HuH-7.5 (cell line): ENCODE measurements around the gene KNOP1.
"Not testable (repeated sequence)": the region's sequence is repeated elsewhere in the genome, so short reads cannot be mapped to it uniquely, and the experiment has no call there.

Experiments used
- DNase-seq: peaks from one replicate; pipeline ENCODE4 v3.0.0; 2011; ENCODE audit warnings: low spot score

The KNOP1 gene

GRCh38 chr16:19683453-19684236 lies 34.4 kb downstream of the KNOP1 start:
- DNase-seq: no peak

- DNase-seq: no peak
Observed at GRCh38 chr16:19681637-19682036, 36.4 kb downstream of the KNOP1 start.

DNA sequence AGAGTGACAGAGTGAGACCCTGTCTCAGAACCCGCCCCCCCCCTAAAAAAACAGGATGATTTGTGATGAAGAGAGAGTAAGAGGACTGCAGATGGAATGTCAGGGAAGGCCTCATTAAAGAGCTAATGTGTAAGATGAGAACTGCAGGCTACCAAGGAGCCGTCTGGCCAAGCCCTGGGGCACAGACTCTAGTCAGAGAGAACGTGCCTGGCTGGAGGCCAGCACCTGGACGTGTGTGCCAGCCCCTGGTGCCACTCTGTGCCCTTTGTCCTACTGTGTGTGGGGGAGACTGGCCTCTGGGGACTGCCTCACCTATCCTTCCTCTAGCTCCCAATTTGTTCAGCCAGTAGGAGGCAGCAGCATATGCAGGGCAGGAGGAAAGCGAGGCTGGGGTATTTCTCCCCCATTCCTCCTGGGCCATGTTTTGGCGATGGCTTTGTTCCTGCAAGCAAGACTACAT lies 37.1 kb downstream of the KNOP1 start:
- no peak for DNase-seq

GRCh38 chr16:19679281-19679680 lies 38.7 kb downstream of the KNOP1 start:
- DNase-seq: not testable (repeated sequence)

- no peak for DNase-seq
Observed at GRCh38 chr16:19678804-19679203, 39.2 kb downstream of the KNOP1 start.

DNA sequence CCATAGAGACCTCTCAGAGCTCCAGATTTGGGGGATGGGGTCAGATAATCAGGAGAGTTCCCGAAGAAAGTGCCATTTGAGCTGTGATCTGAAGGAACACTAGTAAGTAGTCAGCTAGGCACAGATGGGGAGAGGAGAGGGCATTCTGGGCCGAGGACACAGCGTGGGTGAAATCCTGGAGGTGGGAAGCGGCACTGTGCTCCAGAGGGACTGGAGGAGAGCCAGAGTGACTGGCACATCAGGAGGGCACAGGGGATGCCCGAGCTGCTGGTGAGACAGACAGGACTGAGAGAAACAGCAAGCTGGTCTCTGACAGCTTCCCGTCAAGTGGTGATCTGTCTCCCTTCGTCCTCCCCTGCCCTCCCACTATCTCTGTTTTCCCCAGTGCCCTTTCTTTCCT lies 40.6 kb downstream of the KNOP1 start:
- no peak for DNase-seq

DNA sequence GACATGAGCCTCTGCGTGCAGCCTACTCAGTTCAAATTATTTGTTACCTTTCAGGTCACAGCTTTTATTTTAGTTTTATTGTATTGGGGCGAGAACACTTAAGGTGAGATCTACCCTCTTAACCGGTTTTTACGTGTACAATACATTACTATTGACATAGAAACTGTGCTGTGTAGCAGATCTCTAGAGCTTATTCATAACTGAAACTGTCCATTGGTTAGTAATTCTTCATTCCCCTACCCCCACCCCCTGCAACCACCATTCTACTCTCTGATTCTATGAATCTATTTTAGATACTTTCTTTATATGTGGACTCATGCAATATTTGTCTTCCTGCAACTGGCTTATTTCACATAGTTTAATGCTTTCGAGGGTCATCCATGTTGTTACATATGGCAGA lies 43.5 kb downstream of the KNOP1 start:
- no peak for DNase-seq

DNA sequence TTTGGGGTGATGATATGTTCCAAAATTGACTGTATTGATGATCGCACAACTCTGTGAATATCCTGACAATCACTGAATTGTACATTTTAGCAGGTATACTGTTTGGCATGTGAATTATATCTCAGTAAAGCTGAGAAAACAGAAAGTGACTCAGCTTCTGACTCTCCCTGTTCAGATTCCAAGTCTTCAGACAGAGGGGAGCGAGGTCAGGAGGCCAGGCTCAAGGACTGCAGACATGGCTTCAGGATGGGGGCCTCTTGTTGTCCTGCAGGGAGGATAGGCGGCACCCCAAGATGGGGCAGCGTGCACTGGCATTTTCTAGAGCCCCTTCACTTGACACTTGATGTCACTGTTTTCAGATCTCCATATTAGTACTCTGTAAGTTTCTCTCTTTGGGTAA lies 45.6 kb downstream of the KNOP1 start:
- no peak for DNase-seq

DNA sequence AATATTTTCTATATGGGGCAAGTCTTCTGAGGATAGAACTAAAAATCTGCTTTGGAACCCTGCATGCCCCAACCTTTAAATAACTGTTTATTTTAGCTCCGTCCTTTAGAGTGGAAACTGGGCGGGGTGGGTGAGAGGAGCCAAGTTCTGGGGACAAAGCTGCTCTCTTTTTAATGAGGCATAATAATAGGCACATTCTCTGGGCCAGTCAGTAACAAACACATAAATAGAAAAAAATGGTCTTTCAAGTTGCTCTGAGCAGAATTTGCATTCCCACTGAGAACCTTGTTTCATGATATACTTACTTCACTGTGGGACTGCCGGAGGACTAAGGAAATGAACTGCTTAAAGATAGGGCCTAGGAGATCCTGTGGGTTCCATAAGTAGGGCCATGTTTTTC lies 51.5 kb downstream of the KNOP1 start:
- no peak for DNase-seq

GRCh38 chr16:19665313-19665712 lies 52.7 kb downstream of the KNOP1 start:
- not testable (repeated sequence) for DNase-seq

- no peak for DNase-seq
Observed at GRCh38 chr16:19664166-19664565, 53.9 kb downstream of the KNOP1 start.

- DNase-seq: no peak
Observed at GRCh38 chr16:19662351-19662750, 55.7 kb downstream of the KNOP1 start.

DNA sequence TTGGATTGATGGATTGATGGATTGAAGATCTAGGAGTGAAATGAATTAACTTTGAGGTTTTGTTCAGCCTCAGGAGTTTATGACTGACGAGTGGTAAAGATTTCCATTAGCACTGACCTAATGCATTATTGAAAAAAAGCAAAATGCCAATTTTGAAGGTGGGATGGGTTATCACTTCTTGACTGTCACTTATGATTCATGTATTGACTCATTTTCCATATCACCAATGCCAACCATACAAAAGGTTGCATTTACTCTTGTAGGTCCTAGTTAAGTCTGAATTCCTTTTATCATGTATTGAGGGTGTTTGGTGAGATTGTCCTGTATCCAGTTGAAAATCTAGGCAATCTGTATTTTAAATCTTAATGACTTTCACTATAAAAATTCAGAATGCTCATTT lies 57.6 kb downstream of the KNOP1 start:
- no peak for DNase-seq

DNA sequence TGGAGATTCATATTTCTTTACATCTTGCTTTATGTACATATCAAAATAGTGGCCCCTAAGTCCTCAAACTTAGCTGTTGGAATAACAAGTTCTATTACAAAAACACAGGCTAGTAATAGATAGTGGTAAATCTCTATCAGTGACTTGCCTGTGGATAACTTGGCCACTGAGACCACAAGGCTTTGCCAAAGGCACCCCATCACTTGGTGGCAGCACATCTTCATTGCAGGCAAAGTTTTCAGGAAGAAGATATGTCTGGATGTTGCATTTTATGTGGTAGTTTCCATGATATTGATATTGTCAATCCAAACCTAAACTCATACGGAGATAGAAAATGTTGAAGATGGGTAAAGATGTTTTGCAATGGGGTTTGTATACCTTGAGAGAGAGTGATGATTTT lies 58.5 kb downstream of the KNOP1 start:
- no peak for DNase-seq

DNA sequence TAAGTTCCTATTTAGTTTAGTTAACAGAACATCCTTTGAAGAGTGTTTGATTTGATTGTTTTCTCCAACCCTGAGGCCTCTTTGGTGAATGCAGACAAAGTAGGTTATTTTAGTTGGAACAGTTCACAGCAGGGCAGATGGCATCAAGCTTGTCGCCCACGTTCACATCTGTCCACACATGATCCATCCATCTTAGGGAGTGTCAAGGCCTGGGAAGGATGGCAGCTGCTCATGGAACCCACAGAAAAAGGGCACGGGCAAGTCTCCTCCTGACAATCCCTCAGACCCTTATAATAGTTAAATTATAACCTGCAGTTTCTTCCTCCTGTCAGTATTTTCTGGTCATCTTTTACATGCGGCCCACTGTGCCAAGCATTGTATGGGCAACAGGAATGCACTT lies 60.2 kb downstream of the KNOP1 start:
- no peak for DNase-seq

DNA sequence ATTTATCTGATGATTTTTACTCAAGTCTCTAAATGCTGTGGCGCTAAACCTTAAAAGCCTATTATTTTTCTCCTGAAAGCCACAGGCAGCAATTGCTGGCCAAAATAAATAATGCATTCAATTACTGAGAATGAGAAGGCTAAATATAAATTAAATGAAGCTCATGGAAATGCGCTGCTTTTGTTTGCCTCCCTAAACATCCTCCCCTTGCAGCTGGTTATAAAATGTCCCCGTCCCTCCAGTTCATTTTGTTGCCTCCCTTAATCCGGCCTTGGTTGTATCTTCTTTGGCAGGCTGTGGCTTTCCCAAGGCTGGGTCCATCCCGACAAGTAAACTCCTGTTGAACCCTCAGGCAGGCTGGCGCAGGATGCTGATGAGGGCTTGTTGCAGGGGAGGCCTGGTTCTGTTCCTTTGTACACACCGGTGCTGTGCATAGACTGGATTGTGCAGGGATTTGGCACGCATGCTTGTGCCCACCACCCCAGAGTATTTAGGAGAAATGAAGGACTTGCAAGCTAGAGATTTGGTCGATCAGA lies 62.7 kb downstream of the KNOP1 start:
- DNase-seq: no peak

- no peak for DNase-seq
Observed at GRCh38 chr16:19654147-19654546, 63.9 kb downstream of the KNOP1 start.
